A673 (cell line): ENCODE data around the gene PNMT. TPM values are rescaled to one million over a fixed set of nuclear protein-coding genes. Genes with fewer than 3 reads are reported as not detected.

Experiments used
- Bru-seq: library from RNA; stranded (reverse); fragments of 400-500 nt; gene quantifications from one replicate; lab custom pipeline; 2021; lab: Mats Ljungman, UMichigan
- BruChase-seq, 2 experiments: library from RNA; stranded (reverse); fragments of 400-500 nt; gene quantifications; one replicate each; lab custom pipeline; 2021; lab: Mats Ljungman, UMichigan
- BruUV-seq: library from RNA; stranded (reverse); fragments of 400-500 nt; replicated peaks from 2 replicates; lab custom pipeline; 2021; lab: Mats Ljungman, UMichigan
- CTCF ChIA-PET: fragments of 300-600 bp; sonication (Branson Sonifier 250); formaldehyde crosslinking; loops from one replicate; lab custom pipeline; 2022; ENCODE audit warnings: antibody characterized with exemption; lab: Charles Lee
- POLR2A ChIA-PET: fragments of 300-600 bp; sonication (Branson Sonifier 250); formaldehyde crosslinking; loops from one replicate; lab custom pipeline; 2022; ENCODE audit warnings: antibody characterized with exemption; ENCODE audit not compliant: low non-redundant PET; lab: Charles Lee
- DNase-seq: peaks from one replicate; pipeline ENCODE4 v3.0.0-alpha.2; 2015; ENCODE audit warnings: low spot score
- H3K27ac ChIP-seq: fragments of 200-600 bp; sonication (generic); 2 replicates; pipeline ENCODE4 v1.5.1; 2016; ENCODE audit warnings: mixed run types, low read depth, mild to moderate bottlenecking, mixed read lengths, antibody characterized with exemption, low read length; ENCODE audit not compliant: poor library complexity, severe bottlenecking
- H3K27me3 ChIP-seq: fragments of 200-600 bp; sonication (generic); replicated peaks from 2 replicates; pipeline ENCODE4 v1.6.1; 2017; ENCODE audit warnings: mixed run types, low read depth, mild to moderate bottlenecking, mixed read lengths, antibody characterized with exemption, low read length; ENCODE audit not compliant: insufficient read depth, poor library complexity
- H3K36me3 ChIP-seq: fragments of 200-600 bp; sonication (generic); 2 replicates; pipeline ENCODE4 v1.6.1; 2016; ENCODE audit warnings: mixed run types, mild to moderate bottlenecking, mixed read lengths, antibody characterized with exemption, low read length; ENCODE audit not compliant: insufficient read depth, poor library complexity, severe bottlenecking
- H3K4me1 ChIP-seq: fragments of 200-600 bp; sonication (generic); 2 replicates; pipeline ENCODE4 v1.6.1; 2017; ENCODE audit warnings: mixed run types, mild to moderate bottlenecking, mixed read lengths, antibody characterized with exemption, low read length; ENCODE audit not compliant: insufficient read depth, poor library complexity, severe bottlenecking
- H3K4me3 ChIP-seq: fragments of 200-600 bp; sonication (generic); 2 replicates; pipeline ENCODE4 v1.5.1; 2016; ENCODE audit warnings: low read depth, mixed run types, mild to moderate bottlenecking, mixed read lengths, low read length; ENCODE audit not compliant: poor library complexity, severe bottlenecking
- H3K9me3 ChIP-seq: fragments of 200-600 bp; sonication (generic); 2 replicates; pipeline ENCODE4 v1.6.1; 2016; ENCODE audit warnings: mixed run types, low read depth, mild to moderate bottlenecking, mixed read lengths, antibody characterized with exemption, low read length; ENCODE audit not compliant: poor library complexity, severe bottlenecking
- EZH2 ChIP-seq: fragments of 200-600 bp; sonication (generic); IDR thresholded peaks from 2 replicates; pipeline ENCODE4 v1.6.1; 2017; ENCODE audit warnings: borderline replicate concordance, low read depth, mild to moderate bottlenecking, mixed read lengths, antibody characterized with exemption, low read length; ENCODE audit not compliant: poor library complexity, severe bottlenecking
- intact Hi-C: fragments of 100-400 bp; cut with micrococcal nuclease; formaldehyde crosslinking; loops from one replicate; pipeline ENCODE4 v1.10.0; 2022; ENCODE audit not compliant: unreplicated experiment
- long read RNA-seq: library from polyadenylated mRNA; stranded (forward); transcript quantifications from one replicate; pipeline ENCODE4 v2.0.0, GENCODE V29; 2022
- total RNA-seq: library from RNA; stranded (reverse); gene quantifications from 2 replicates; pipeline ENCODE4 v1.2.3, GENCODE V29; 2021
- TF ChIP-seq, protein P1 (sequence below): fragments of 300-800, 200-600 bp; sonication (generic); conservative IDR thresholded peaks from 2 replicates; pipeline ENCODE4 v1.5.1; 2017; ENCODE audit warnings: low read depth, mild to moderate bottlenecking, antibody characterized with exemption, low read length, moderate library complexity, mixed read lengths

PNMT gene, protein sequence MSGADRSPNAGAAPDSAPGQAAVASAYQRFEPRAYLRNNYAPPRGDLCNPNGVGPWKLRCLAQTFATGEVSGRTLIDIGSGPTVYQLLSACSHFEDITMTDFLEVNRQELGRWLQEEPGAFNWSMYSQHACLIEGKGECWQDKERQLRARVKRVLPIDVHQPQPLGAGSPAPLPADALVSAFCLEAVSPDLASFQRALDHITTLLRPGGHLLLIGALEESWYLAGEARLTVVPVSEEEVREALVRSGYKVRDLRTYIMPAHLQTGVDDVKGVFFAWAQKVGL
- total RNA-seq, result not detected in 2 replicates
- Bru-seq, nascent RNA, result not detected
- BruChase-seq, experiment 1, labeled RNA remaining after a 2-hour chase, result not detected
- BruChase-seq, experiment 2, labeled RNA remaining after a 6-hour chase, result percentile 15 among the genes with signal in this experiment
- long read RNA-seq, result 0 reads

DNA sequence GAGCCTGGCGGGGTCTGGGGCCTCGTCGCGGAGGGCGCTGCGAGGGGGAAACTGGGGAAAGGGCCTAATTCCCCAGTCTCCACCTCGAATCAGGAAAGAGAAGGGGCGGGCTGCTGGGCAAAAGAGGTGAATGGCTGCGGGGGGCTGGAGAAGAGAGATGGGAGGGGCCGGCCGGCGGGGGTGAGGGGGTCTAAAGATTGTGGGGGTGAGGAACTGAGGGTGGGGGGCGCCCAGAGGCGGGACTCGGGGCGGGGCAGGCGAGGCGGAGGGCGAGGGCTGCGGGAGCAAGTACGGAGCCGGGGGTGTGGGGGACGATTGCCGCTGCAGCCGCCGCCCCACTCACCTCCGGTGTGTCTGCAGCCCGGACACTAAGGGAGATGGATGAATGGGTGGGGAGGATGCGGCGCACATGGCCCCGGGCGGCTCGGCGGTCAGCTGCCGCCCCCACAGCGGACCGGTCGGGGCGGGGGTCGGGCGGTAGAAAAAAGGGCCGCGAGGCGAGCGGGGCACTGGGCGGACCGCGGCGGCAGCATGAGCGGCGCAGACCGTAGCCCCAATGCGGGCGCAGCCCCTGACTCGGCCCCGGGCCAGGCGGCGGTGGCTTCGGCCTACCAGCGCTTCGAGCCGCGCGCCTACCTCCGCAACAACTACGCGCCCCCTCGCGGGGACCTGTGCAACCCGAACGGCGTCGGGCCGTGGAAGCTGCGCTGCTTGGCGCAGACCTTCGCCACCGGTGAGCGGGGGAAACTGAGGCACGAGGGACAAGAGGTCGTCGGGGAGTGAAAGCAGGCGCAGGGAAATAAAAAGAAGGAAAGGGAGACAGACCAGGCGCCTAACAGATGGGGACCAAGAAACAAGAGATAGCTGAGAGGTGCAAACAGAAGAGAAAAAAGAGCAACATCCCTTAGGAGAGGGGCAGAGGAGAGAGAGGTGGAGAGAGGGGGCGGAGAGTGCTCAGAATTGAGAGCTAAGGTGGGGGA is at the start of gene PNMT:
Gene PNMT (plus strand): TSS at position 509 of the 980 bp plus-strand sequence. CDS start 23 bp downstream, at position 532.
- H3K27me3 ChIP-seq, result no peaks in the 10 kb centered on the region
- intact Hi-C loops, result no loop called here

DNA sequence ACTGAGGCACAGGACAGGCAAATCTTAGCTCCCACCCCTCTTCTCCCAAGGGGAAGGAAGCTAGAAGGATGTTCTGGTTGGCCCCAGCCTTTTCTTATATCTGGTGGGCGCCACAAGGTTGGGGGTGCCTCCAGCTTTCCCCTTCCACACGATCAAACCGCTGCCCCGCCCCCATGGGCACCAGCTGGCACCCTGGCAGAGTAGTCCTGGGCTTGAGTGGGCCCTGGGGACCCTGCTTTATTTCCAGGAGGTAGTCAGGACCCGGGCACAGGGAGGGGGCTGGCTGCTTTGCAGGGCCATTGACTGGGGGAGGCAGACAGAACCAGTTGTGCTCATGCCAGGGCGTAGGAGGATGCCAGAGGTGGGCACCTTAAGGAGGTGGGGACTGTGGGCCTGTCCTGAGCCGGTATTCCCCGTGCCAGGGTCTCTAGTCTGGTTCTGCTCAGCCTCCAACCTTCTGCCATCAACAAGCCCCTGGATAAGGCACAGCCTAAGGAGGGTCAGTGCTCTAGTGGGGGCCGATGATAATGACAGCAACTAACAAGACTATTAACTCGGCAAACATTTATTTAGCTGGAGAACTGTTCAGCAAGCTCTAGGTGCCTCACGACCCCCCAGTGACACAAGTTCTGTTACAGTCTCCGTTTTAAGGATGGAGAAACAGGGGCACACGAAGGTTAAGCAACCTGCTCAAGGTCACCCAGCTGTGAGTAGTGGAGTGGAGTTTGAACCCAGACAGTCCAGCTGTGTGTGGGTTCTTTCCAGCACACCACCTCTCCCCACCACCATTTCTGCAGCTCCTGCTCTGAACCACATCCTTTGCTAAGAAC is 49.1 kb upstream of the PNMT start:
- TF ChIP-seq, protein P1, sequence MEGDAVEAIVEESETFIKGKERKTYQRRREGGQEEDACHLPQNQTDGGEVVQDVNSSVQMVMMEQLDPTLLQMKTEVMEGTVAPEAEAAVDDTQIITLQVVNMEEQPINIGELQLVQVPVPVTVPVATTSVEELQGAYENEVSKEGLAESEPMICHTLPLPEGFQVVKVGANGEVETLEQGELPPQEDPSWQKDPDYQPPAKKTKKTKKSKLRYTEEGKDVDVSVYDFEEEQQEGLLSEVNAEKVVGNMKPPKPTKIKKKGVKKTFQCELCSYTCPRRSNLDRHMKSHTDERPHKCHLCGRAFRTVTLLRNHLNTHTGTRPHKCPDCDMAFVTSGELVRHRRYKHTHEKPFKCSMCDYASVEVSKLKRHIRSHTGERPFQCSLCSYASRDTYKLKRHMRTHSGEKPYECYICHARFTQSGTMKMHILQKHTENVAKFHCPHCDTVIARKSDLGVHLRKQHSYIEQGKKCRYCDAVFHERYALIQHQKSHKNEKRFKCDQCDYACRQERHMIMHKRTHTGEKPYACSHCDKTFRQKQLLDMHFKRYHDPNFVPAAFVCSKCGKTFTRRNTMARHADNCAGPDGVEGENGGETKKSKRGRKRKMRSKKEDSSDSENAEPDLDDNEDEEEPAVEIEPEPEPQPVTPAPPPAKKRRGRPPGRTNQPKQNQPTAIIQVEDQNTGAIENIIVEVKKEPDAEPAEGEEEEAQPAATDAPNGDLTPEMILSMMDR, result no peak
- TF ChIP-seq EZH2, result no peak
- CTCF ChIA-PET, result interaction anchor here (1.2 kb wide), 1 partner anchor 81 kb away, joined by 3 read pairs; the partner anchor contains the start of gene ERBB2
- H3K27me3 ChIP-seq, result no peaks in the 10 kb centered on the region
- intact Hi-C loops, result no loop called here
- no TSS peak for BruUV-seq
- H3K4me3 ChIP-seq, result no peak overlapping the region
- POLR2A ChIA-PET, result no interaction called here
- no peaks in the 10 kb centered on the region for H3K36me3 ChIP-seq
- no peaks in the 10 kb centered on the region for H3K9me3 ChIP-seq
- H3K4me1 ChIP-seq, result no peaks in the 10 kb centered on the region
- no peak overlapping the region for H3K27ac ChIP-seq
- DNase-seq, result no peak

More for the DNA sequence above, at the start of gene PNMT:
- Histone ChIP-seq H3K4me3 (peak within 1 kb of the TSS; percentile 23), H3K4me1 (no peaks in the 10 kb centered on the region), H3K9me3 (no peaks in the 10 kb centered on the region), H3K27ac (no peak within 1 kb of the TSS), H3K36me3 (no peaks in the 10 kb centered on the region)
- ChIA-PET CTCF (interaction anchor here (0.9 to 1.0 kb wide), 2 partner anchors 33 to 47 kb away, joined by 3 to 4 read pairs; no protein-coding TSS in a partner anchor), POLR2A (no interaction called here)
- TF ChIP-seq EZH2, result no peak
- TF ChIP-seq, protein P1, result peak; percentile 62
- peak; percentile 52 for DNase-seq
- BruUV-seq, result no TSS peak
